ENCODE data around the gene COP1.

- TF ChIP-seq ZNF317 (CRISPR knock-in tag; IDR thresholded peaks at IDR 0.05; ENCODE audit: borderline replicate concordance, low read depth) (no peak), KAT7 (CRISPR knock-in tag; IDR thresholded peaks at IDR 0.05; ENCODE audit: borderline replicate concordance) (no peak), TP53 (CRISPR knock-in tag; IDR thresholded peaks at IDR 0.05) (no peak)
- TF ChIP-seq, protein P1, sequence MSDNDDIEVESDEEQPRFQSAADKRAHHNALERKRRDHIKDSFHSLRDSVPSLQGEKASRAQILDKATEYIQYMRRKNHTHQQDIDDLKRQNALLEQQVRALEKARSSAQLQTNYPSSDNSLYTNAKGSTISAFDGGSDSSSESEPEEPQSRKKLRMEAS (CRISPR knock-in tag; IDR thresholded peaks at IDR 0.05) = no peak
- TF ChIP-seq, protein P2, sequence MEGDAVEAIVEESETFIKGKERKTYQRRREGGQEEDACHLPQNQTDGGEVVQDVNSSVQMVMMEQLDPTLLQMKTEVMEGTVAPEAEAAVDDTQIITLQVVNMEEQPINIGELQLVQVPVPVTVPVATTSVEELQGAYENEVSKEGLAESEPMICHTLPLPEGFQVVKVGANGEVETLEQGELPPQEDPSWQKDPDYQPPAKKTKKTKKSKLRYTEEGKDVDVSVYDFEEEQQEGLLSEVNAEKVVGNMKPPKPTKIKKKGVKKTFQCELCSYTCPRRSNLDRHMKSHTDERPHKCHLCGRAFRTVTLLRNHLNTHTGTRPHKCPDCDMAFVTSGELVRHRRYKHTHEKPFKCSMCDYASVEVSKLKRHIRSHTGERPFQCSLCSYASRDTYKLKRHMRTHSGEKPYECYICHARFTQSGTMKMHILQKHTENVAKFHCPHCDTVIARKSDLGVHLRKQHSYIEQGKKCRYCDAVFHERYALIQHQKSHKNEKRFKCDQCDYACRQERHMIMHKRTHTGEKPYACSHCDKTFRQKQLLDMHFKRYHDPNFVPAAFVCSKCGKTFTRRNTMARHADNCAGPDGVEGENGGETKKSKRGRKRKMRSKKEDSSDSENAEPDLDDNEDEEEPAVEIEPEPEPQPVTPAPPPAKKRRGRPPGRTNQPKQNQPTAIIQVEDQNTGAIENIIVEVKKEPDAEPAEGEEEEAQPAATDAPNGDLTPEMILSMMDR (IDR thresholded peaks at IDR 0.05) = no peak
Measured at GRCh38 chr1:176206006-176206960, 803 bp downstream of the COP1 start.
